Measurements from ENCODE around the gene BRF1.

The BRF1 gene

GRCh38 chr14:105272623-105273022 lies 28.2 kb downstream of the BRF1 start:
- Histone ChIP-seq H4K20me1 (ENCODE audit: control insufficient read depth, insufficient read depth, low read depth, low read length) (no peaks in the 10 kb centered on the region), H3K4me3 (ENCODE audit: low read length) (no peak overlapping the region), H3K9me2 (replicated peaks; ENCODE audit: control insufficient read depth, low read length) (no peaks in the 10 kb centered on the region), H3K27me3 (ENCODE audit: control insufficient read depth, low read length) (no peaks in the 10 kb centered on the region), H3K9me3 (ENCODE audit: control insufficient read depth, insufficient read depth, low read length) (no peaks in the 10 kb centered on the region), H3K79me2 (ENCODE audit: control insufficient read depth, low read length) (no peaks in the 10 kb centered on the region), H3F3A (ENCODE audit: control insufficient read depth, insufficient read depth) (no peaks in the 10 kb centered on the region), H3K4me2 (ENCODE audit: low read length) (no peak overlapping the region), H3K36me3 (ENCODE audit: control insufficient read depth, low read length) (no peaks in the 10 kb centered on the region), H3K4me1 (ENCODE audit: control insufficient read depth, low read length) (no peaks in the 10 kb centered on the region), H3K27ac (ENCODE audit: low read depth, low read length) (no peak overlapping the region)
- TF ChIP-seq EZH2phosphoT487 (IDR thresholded peaks at IDR 0.05; ENCODE audit: borderline replicate concordance, low read length) (no peak), CTCF (IDR thresholded peaks at IDR 0.05; ENCODE audit: low read depth, low read length, poor library complexity, severe bottlenecking) (no peak)

- no peaks in the 10 kb centered on the region for H3K27me3 ChIP-seq (ENCODE audit: control insufficient read depth, low read length)
- H4K20me1 ChIP-seq (ENCODE audit: control insufficient read depth, insufficient read depth, low read depth, low read length): no peaks in the 10 kb centered on the region
- H3K9me2 ChIP-seq (replicated peaks; ENCODE audit: control insufficient read depth, low read length): no peaks in the 10 kb centered on the region
- H3K9me3 ChIP-seq (ENCODE audit: control insufficient read depth, insufficient read depth, low read length): no peaks in the 10 kb centered on the region
- H3K27ac ChIP-seq (ENCODE audit: low read depth, low read length): no peak overlapping the region
- H3K4me2 ChIP-seq (ENCODE audit: low read length): no peak overlapping the region
- H3K79me2 ChIP-seq (ENCODE audit: control insufficient read depth, low read length): no peaks in the 10 kb centered on the region
- H3K4me3 ChIP-seq (ENCODE audit: low read length): no peak overlapping the region
- H3K4me1 ChIP-seq (ENCODE audit: control insufficient read depth, low read length): no peaks in the 10 kb centered on the region
- H3K36me3 ChIP-seq (ENCODE audit: control insufficient read depth, low read length): no peaks in the 10 kb centered on the region
- TF ChIP-seq CTCF (IDR thresholded peaks at IDR 0.05; ENCODE audit: low read depth, low read length, poor library complexity, severe bottlenecking) (no peak), EZH2phosphoT487 (IDR thresholded peaks at IDR 0.05; ENCODE audit: borderline replicate concordance, low read length) (no peak)
- H3F3A ChIP-seq (ENCODE audit: control insufficient read depth, insufficient read depth): no peaks in the 10 kb centered on the region
Measured at GRCh38 chr14:105271224-105271890, 29.4 kb downstream of the BRF1 start.

- H3K4me1 ChIP-seq (ENCODE audit: control insufficient read depth, low read length): no peaks in the 10 kb centered on the region
- TF ChIP-seq CTCF (IDR thresholded peaks at IDR 0.05; ENCODE audit: low read depth, low read length, poor library complexity, severe bottlenecking) (no peak), EZH2phosphoT487 (IDR thresholded peaks at IDR 0.05; ENCODE audit: borderline replicate concordance, low read length) (no peak)
- H3K4me2 ChIP-seq (ENCODE audit: low read length): no peak overlapping the region
- no peak overlapping the region for H3K4me3 ChIP-seq (ENCODE audit: low read length)
- no peaks in the 10 kb centered on the region for H3K36me3 ChIP-seq (ENCODE audit: control insufficient read depth, low read length)
- no peaks in the 10 kb centered on the region for H3K27me3 ChIP-seq (ENCODE audit: control insufficient read depth, low read length)
- H3K27ac ChIP-seq (ENCODE audit: low read depth, low read length): no peak overlapping the region
- no peaks in the 10 kb centered on the region for H3K9me2 ChIP-seq (replicated peaks; ENCODE audit: control insufficient read depth, low read length)
- H3K9me3 ChIP-seq (ENCODE audit: control insufficient read depth, insufficient read depth, low read length): no peaks in the 10 kb centered on the region
- no peaks in the 10 kb centered on the region for H3K79me2 ChIP-seq (ENCODE audit: control insufficient read depth, low read length)
- H4K20me1 ChIP-seq (ENCODE audit: control insufficient read depth, insufficient read depth, low read depth, low read length): no peaks in the 10 kb centered on the region
- H3F3A ChIP-seq (ENCODE audit: control insufficient read depth, insufficient read depth): no peaks in the 10 kb centered on the region
Measured at GRCh38 chr14:105269405-105269804, 31.4 kb downstream of the BRF1 start.

Data from DOHH2 (cell line).